HT1080 (cell line): ENCODE data around the gene TSKU. TPM values are rescaled to one million over a fixed set of nuclear protein-coding genes. Genes with fewer than 3 reads are reported as not detected.
A peak's percentile ranks its signal among the peaks of the same experiment; 100 is the strongest.
"Not testable (repeated sequence)": the region's sequence is repeated elsewhere in the genome, so short reads cannot be mapped to it uniquely, and the experiment has no call there.

Source experiments
- DNase-seq: peaks from one replicate; pipeline ENCODE4 v3.0.0-alpha.2; 2015; ENCODE audit warnings: low read depth
- total RNA-seq: library from RNA; depleted of rRNA; stranded (reverse); fragments of >200 nt; shearing (Covaris generic); gene quantifications from 2 replicates; pipeline ENCODE4 v1.2.3, GENCODE V29; 2014

TSKU gene
- total RNA-seq, 1 experiment from 2014 or later, result 33.8 TPM

GRCh38 chr11:76823481-76824028 is 40.4 kb downstream of the TSKU start:
- peak; percentile 97 for DNase-seq

DNA sequence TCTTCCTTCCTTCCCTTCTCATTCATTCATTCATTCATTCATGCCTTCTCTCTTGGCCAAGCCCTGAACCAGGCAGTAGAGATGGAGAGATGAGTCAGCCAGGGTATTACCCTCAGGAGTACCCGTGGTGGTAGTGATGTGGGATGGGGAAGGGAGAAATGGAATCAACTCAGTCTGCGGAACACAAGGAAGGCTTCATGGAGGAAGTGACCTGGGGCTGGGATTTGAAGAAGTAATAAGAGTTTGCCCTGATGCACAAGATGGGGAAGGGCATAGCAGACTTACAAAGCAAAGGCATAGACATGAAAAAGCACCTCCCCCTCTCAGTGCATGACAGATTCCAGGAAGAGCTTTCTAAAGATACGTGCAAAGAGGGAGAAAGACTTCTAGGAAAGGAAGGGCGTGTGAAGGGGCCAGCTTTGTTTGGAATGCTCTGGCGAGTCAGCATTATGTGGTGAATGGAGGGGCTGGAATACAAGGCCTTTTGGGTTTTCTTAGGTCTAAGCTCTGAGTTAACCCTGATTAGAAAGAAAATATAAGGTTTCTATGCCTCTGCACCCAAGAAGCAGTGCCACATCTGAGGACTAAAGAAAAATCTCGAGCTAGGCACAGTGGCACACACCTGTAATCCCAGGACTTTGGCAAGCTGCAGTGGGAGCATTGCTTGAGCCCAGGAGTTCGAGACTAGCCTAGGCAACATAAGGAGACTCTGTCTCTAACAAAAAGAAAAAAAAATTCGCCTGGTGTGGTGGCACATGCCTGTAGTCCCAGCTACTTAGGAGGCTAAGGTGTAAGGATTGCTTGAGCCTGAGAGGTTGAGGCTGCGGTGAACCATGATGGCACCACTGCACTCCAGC is 41.2 kb downstream of the TSKU start:
- DNase-seq, result peak; percentile 76

DNA sequence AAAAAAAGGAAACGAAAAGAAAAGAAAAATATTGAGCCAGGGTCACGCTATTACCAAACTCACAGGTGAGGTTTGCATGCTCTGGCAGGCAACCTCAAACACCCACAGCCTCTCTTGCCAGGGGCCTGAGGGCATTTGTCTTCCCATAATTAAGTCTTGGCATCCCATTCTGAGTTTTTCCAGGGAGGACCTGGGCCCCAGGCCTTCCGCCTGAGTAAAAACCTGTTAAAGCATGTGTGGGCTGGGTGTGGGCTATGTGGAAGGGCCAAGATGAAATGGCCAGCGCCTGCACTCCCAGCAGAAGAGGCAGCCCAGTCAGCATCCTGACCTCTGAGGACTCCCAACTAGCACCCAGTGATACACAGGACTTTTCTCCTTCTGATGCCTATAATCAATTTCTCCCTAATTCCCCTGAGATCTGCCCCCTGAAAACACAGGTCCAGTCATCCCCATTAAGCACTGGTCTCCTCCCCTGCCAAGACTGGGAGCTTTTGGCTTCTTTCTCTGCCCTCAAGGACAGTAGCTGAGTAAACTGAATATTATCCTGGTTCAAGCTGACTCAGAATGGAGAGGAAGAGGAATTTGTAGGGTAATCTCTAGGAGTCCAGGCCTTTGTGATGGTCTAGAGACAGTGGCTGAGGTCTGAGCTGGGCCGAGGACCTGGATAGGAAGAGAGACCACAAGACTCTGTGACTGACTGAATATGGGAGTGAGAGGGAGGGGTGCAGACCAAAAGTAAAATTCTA is 42.0 kb downstream of the TSKU start:
- peak; percentile 17 for DNase-seq

DNA sequence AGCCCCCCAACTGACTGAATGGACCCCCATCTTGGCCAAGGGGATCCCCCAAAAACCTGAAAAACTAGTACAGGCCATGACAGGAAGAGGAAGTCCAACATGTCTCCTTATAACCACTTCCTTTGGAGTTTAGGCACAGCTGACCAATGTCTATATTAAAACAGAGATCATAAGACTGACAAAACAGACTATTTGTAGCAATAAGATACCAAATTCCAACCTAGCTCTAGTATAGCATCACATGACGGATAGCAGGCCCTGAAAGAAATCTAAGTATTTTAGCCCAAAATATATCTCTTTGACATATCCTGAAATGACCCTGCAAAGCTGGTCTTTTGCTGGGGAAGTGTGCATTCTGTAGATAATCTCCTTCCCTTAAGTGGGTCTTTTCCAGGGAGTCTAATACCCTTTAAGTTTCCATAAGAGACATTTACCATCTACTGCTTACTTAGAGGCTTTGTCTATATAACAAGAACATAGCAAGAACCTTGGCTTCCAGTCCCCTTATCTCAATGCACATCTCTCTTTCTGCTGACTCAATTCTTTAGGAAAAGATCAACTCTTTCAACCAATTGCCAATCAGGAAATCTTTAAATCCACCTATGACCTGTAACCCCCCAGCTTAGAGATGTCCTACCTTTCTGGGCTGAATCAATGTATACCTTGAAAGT is 42.7 kb downstream of the TSKU start:
- no peak for DNase-seq

- DNase-seq, result not testable (repeated sequence)
Measured at GRCh38 chr11:76826508-76826907, 43.4 kb downstream of the TSKU start.

DNA sequence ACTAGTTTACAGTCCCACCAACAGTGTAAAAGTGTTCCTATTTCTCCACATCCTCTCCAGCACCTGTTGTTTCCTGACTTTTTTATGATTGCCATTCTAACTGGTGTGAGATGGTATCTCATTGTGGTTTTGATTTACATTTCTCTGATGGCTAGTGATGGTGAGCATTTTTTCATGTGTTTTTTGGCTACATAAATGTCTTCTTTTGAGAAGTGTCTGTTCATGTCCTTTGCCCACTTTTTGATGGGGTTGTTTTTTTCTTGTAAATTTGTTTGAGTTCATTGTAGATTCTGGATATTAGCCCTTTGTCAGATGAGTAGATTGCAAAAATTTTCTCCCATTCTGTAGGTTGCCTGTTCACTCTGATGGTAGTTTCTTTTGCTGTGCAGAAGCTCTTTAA is 43.8 kb downstream of the TSKU start:
- not testable (repeated sequence) for DNase-seq

- DNase-seq, result peak; percentile 55
Measured at GRCh38 chr11:76830639-76831327, 47.6 kb downstream of the TSKU start.

DNA sequence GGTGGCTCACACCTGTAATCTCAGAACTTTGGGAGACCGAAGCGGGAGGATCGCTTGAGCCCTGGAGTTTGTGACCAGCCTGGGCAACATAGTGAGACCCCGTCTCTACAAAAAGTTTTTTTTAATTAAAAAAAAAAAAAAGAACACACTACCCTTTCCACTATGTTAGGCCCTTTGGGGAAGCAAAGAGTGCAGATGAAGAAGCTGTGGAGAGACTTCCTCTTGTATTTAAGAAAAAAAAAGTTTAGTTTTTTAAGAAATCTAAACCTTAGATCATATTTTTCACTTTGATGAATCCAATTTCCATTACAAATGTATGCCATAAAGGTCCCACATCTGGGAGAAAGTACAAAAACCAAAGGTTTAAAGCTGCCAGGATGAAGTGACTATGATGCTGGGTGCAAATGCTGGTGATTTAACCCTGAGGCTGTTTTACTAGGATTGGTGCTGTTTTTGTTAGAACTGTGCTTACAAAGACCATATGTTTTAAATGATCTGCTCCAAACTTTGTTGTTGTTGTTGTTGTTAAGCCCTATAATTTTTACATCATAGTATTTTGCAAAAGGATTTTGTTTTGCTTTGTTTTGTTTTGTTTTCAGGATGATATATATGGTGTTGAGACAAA is 48.6 kb downstream of the TSKU start:
- no peak for DNase-seq

- DNase-seq, result no peak
Measured at GRCh38 chr11:76832361-76832760, 49.2 kb downstream of the TSKU start.

- no peak for DNase-seq
Measured at GRCh38 chr11:76834151-76834550, 51.0 kb downstream of the TSKU start.

DNA sequence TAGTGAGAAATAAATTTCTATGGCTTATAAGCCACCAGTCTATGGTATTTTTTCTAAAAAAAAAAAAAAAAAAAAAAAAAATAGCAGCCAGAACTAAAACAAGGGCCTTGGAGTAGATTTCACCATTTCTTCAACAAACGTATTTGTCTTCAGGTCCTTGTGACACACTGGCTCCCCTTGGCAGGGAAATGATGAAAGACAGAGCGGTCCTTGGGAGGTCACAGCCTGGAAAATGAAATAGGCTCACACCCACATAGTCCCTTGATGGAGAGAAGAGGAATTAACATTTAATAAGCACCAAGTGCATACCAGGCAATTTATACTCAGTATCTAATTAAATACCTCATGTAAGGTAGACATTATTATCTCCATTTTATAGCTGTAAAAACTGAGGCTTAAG is 51.9 kb downstream of the TSKU start:
- DNase-seq, result no peak

GRCh38 chr11:76835928-76836612 is 52.9 kb downstream of the TSKU start:
- peak; percentile 33 for DNase-seq

DNA sequence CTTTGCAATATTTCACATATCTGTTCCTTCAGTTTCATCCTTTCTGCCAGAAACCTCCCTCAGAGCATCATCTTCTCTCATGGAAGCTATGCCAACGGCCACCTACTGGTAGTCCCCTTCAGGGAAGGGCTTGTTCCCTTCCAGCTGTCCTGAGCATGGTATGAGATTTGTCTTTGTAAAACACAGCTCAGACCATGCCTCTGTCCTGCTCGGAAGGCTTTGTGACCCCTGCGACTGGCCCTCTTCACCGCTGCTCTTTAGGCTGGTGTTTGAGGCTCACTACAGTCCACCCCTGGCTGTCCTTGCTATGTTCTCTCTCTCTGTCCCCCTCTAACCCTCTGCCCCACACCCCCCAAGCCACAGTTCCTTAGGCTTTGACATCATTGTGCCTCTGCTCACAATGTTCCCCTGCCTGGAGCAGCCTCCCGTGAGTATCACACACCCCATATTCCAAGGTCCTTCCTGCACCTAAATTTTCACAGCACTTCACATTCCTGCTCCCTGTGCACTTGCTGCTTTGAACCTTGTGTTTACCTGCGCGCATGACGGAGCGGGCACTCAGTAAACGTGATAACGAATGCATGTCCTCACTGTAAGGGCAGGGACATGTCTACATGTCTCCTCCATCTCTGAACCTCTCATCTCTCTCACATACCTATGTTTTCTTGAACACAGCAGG is 53.6 kb downstream of the TSKU start:
- no peak for DNase-seq

DNA sequence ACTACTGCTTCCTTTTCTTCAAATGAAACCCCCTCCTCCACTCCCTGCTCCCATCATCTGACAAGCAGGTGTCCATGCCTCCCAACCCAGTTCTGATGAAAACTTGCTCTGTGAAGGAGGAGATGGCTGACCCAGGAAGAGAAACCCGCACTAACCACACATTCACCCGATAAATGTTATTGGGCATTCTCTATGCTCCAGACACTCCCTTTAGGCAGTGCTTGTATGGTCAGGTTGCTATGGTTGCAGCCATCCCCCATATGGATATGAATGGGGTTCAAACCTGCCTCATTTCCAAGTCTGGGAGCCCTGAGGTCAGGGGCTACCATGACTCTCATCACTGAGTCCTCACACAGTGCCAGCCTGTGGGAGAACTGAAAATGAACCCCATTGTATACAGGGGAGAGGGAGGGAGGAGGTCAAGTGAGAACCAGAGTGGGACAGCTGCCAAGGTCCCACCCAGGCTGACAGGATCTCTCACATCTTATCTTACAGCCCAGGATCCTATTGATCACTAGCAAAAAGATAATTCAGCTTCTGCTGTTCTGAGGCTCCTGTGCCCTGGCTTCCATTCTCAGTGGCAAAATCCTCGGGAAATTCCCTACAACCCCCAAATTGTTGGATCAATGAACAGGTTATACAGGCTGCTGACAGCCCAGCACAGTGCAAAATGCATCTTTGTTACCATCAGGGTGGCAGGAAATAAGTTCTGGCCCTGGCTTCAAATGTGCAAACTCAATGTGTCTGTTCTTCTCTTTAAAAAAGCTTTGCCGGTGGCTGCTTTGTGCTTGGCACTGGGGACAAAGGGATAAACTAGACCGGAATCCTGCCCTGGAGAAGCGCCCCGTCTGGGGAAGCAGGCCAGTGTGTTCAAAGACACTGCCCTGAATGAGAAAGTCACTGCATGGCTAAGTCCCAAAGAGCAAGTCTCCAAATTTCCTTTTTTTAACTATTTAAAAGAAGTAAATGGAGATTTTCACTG is 54.8 kb downstream of the TSKU start:
- DNase-seq, result no peak

GRCh38 chr11:76838678-76839068 is 55.5 kb downstream of the TSKU start:
- DNase-seq, result peak; percentile 53

DNA sequence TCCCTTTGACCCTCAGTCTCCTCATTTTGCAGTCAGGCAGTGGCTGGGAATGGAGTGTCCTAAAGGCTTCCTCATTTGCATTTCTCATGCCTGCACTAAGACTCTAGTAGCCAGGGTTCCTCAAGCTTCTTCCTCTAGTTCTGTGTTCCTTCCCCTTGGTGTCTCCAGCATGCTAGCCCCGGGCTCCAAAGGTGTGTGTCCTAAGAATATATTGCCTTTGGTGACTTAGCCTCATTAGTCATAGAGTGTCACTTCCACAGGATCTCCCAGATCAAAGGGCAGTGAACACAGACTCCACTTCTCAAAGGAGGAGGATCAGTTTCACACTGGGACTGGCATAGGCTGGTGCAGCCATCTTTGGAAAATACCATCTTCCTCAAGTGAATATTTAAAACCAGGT is 56.2 kb downstream of the TSKU start:
- peak; percentile 44 for DNase-seq

GRCh38 chr11:76841923-76842452 is 58.8 kb downstream of the TSKU start:
- DNase-seq, result no peak

- no peak for DNase-seq
Measured at GRCh38 chr11:76843907-76844306, 60.8 kb downstream of the TSKU start.
